ENCODE results near the gene BCL11B.

DNA sequence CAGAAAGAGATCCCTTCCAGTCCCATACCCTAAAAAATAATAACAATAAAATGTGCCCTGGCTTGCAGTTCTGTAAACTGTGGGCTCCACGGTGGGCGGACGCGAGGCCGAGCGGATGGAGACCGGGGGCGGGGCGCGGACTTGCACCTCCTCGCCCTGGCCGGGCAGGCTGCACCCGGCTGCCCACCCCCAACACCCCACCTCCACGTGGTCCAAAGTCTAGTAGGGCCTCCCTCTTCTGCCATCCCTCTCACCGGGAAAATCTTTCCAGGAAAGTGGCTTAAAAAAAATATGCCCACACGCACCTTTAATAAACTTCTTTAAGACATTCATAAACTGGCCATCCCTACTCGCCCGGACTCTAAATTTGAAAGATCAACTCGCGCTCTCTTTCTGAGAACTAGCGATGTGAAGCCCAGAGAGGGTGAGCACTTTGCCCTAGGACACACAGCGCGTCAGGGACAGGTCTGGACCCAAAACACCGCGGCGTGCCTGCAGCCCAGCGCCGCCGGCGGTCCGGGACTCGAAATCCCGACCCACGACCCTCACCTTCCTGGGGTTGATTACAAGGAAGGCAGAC lies 1.9 kb upstream of the BCL11B start:
- TF ChIP-seq, protein P1, sequence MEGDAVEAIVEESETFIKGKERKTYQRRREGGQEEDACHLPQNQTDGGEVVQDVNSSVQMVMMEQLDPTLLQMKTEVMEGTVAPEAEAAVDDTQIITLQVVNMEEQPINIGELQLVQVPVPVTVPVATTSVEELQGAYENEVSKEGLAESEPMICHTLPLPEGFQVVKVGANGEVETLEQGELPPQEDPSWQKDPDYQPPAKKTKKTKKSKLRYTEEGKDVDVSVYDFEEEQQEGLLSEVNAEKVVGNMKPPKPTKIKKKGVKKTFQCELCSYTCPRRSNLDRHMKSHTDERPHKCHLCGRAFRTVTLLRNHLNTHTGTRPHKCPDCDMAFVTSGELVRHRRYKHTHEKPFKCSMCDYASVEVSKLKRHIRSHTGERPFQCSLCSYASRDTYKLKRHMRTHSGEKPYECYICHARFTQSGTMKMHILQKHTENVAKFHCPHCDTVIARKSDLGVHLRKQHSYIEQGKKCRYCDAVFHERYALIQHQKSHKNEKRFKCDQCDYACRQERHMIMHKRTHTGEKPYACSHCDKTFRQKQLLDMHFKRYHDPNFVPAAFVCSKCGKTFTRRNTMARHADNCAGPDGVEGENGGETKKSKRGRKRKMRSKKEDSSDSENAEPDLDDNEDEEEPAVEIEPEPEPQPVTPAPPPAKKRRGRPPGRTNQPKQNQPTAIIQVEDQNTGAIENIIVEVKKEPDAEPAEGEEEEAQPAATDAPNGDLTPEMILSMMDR (IDR thresholded peaks at IDR 0.05; ENCODE audit: control extremely low read depth in 1 of 3, insufficient read depth in 1 of 3, low read depth in 1 of 3, low read length in 3 of 3): no peak
- no peak; a peak in 1 of 4 replicates for TF ChIP-seq SIN3A (conservative IDR thresholded peaks at IDR 0.05 in 1 of 2, IDR thresholded peaks at IDR 0.05 in 1 of 2; ENCODE audit: low read depth in 1 of 2, low read length in 2 of 2)
- no peak for TF ChIP-seq POLR2AphosphoS5 (IDR thresholded peaks at IDR 0.05; ENCODE audit: low read depth, low read length)
- TF ChIP-seq PHF8 (conservative IDR thresholded peaks at IDR 0.05; ENCODE audit: low read depth, low read length): no peak
- no peak for TF ChIP-seq JUND (IDR thresholded peaks at IDR 0.05; ENCODE audit: low read length)
- no peak for TF ChIP-seq TAF1 (IDR thresholded peaks at IDR 0.05; ENCODE audit: low read depth, low read length)

All from H1 (cell line).